HG03460 (cell line): ENCODE results near the gene TENT5C.

Experiments
- ATAC-seq: cut with Tn5 transposase; IDR thresholded peaks from one replicate; pipeline ENCODE4 v1.9.1; 2021; ENCODE audit not compliant: unreplicated experiment

TENT5C gene

GRCh38 chr1:117590273-117590925 lies 15.4 kb upstream of the TENT5C start:
- ATAC-seq: no peak

- no peak for ATAC-seq
Observed at GRCh38 chr1:117591252-117591651, 14.6 kb upstream of the TENT5C start.

GRCh38 chr1:117592155-117592554 lies 13.7 kb upstream of the TENT5C start:
- no peak for ATAC-seq

- no peak for ATAC-seq
Observed at GRCh38 chr1:117594261-117594990, 11.4 kb upstream of the TENT5C start.

GRCh38 chr1:117596023-117596720 lies 9.7 kb upstream of the TENT5C start:
- no peak for ATAC-seq

GRCh38 chr1:117598489-117598888 lies 7.4 kb upstream of the TENT5C start:
- ATAC-seq: no peak

- no peak for ATAC-seq
Observed at GRCh38 chr1:117599286-117600221, 6.3 kb upstream of the TENT5C start.

- no peak for ATAC-seq
Observed at GRCh38 chr1:117600325-117600943, 5.4 kb upstream of the TENT5C start.

- no peak for ATAC-seq
Observed at GRCh38 chr1:117600966-117601365, 4.9 kb upstream of the TENT5C start.

GRCh38 chr1:117602862-117603261 lies 3.0 kb upstream of the TENT5C start:
- ATAC-seq: no peak

- ATAC-seq: peak; percentile 20
Observed at GRCh38 chr1:117605164-117605773, 579 bp upstream of the TENT5C start.

GRCh38 chr1:117606649-117607430 lies 992 bp downstream of the TENT5C start:
- ATAC-seq: no peak

GRCh38 chr1:117607471-117607870 lies 1.6 kb downstream of the TENT5C start:
- ATAC-seq: no peak

GRCh38 chr1:117608115-117608615 lies 2.3 kb downstream of the TENT5C start:
- no peak for ATAC-seq

- no peak for ATAC-seq
Observed at GRCh38 chr1:117608758-117609157, 2.9 kb downstream of the TENT5C start.

- no peak for ATAC-seq
Observed at GRCh38 chr1:117609471-117609911, 3.6 kb downstream of the TENT5C start.

- no peak for ATAC-seq
Observed at GRCh38 chr1:117610036-117610435, 4.2 kb downstream of the TENT5C start.

- ATAC-seq: no peak
Observed at GRCh38 chr1:117611121-117611601, 5.3 kb downstream of the TENT5C start.
